Measurements from ENCODE around the gene C10orf71.

Gene C10orf71

DNA sequence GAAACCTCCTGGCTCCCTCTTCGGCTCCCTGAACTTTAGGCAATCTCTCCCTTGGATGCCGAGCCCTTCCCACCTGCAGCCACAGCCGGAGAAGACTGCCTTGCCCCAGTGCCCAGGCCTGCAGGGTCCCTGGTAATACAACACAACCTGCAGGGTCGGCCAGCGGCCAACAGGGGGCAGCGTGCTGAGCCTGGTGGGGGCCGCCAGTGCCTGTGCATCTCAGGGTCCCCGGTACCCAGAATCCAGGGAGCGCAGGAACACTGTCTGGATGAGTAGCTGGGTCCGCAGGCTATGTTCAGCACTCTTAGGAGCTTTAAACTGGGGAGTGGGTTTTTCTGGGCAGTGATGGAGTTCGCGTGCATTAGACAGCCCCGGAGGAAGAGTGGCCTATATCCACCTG, 17.5 kb upstream of the C10orf71 start:
- TF ChIP-seq ZC3H10 (CRISPR knock-in tag; IDR thresholded peaks at IDR 0.05) (no peak), BACH2 (CRISPR knock-in tag; IDR thresholded peaks at IDR 0.05; ENCODE audit: borderline replicate concordance) (no peak)
- ATAC-seq = no peak

DNA sequence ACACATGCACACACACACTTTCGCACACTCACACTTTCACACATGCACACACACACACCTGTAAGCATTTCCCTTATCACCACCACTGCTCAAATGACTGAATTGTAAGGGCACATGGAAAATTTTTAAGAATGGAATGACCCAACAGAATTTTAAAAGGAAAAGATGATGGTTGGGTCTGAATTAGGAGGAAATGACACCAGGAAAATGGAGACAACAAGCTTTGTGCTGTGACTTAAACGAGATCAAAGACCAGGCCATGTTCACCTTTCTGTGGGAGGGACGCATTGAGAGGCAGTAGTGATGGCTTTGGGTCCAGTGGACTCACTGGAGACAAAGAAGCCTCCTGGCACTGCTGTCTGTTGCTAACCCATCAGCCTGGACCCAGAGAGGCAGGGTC, 16.7 kb upstream of the C10orf71 start:
- no peak for TF ChIP-seq ZFP30 (CRISPR knock-in tag; IDR thresholded peaks at IDR 0.05)
- TF ChIP-seq, protein P1, sequence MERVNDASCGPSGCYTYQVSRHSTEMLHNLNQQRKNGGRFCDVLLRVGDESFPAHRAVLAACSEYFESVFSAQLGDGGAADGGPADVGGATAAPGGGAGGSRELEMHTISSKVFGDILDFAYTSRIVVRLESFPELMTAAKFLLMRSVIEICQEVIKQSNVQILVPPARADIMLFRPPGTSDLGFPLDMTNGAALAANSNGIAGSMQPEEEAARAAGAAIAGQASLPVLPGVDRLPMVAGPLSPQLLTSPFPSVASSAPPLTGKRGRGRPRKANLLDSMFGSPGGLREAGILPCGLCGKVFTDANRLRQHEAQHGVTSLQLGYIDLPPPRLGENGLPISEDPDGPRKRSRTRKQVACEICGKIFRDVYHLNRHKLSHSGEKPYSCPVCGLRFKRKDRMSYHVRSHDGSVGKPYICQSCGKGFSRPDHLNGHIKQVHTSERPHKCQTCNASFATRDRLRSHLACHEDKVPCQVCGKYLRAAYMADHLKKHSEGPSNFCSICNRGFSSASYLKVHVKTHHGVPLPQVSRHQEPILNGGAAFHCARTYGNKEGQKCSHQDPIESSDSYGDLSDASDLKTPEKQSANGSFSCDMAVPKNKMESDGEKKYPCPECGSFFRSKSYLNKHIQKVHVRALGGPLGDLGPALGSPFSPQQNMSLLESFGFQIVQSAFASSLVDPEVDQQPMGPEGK (CRISPR knock-in tag; IDR thresholded peaks at IDR 0.05; ENCODE audit: borderline replicate concordance) = no peak
- TF ChIP-seq, protein P2, sequence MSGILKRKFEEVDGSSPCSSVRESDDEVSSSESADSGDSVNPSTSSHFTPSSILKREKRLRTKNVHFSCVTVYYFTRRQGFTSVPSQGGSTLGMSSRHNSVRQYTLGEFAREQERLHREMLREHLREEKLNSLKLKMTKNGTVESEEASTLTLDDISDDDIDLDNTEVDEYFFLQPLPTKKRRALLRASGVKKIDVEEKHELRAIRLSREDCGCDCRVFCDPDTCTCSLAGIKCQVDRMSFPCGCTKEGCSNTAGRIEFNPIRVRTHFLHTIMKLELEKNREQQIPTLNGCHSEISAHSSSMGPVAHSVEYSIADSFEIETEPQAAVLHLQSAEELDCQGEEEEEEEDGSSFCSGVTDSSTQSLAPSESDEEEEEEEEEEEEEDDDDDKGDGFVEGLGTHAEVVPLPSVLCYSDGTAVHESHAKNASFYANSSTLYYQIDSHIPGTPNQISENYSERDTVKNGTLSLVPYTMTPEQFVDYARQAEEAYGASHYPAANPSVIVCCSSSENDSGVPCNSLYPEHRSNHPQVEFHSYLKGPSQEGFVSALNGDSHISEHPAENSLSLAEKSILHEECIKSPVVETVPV (CRISPR knock-in tag; IDR thresholded peaks at IDR 0.05) = no peak
- no peak for TF ChIP-seq ZNF565 (CRISPR knock-in tag; conservative IDR thresholded peaks at IDR 0.05; ENCODE audit: low read depth)
- no peak for TF ChIP-seq TOX (CRISPR knock-in tag; IDR thresholded peaks at IDR 0.05; ENCODE audit: borderline replicate concordance)
- TF ChIP-seq ZNF8 (CRISPR knock-in tag; IDR thresholded peaks at IDR 0.05) = no peak
- no peak for ATAC-seq

DNA sequence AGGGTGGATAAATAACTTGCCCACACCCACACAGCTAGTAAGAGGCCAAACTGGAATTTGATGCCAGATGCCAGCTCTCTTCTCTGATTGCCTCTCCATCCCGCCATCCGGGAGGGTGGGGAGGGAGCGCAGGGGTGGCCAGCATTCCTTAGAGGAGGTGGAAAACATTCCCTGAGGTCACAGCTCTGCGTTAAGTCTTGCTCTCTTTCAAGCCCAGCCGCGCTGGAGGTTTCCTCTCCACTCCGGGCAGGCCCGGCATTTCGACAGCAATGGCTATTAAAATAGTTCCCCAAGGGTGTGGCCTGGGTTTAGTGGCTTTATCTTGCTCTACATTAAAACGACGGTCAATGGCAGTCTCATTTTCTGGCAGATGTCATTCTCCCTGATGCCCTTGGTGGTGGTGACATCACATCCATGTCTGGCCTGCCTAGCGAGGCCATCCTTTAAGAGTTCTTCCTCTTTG, 16.1 kb upstream of the C10orf71 start:
- no peak for TF ChIP-seq ZFP3 (CRISPR knock-in tag; IDR thresholded peaks at IDR 0.05)
- no peak for TF ChIP-seq ZNF565 (CRISPR knock-in tag; conservative IDR thresholded peaks at IDR 0.05; ENCODE audit: low read depth)
- no peak for TF ChIP-seq TOX (CRISPR knock-in tag; IDR thresholded peaks at IDR 0.05; ENCODE audit: borderline replicate concordance)
- TF ChIP-seq SNAI2 (CRISPR knock-in tag; IDR thresholded peaks at IDR 0.05) = no peak
- TF ChIP-seq ISL1 (CRISPR knock-in tag; IDR thresholded peaks at IDR 0.05) = no peak
- TF ChIP-seq BACH2 (CRISPR knock-in tag; IDR thresholded peaks at IDR 0.05; ENCODE audit: borderline replicate concordance) = no peak
- no peak for ATAC-seq

DNA sequence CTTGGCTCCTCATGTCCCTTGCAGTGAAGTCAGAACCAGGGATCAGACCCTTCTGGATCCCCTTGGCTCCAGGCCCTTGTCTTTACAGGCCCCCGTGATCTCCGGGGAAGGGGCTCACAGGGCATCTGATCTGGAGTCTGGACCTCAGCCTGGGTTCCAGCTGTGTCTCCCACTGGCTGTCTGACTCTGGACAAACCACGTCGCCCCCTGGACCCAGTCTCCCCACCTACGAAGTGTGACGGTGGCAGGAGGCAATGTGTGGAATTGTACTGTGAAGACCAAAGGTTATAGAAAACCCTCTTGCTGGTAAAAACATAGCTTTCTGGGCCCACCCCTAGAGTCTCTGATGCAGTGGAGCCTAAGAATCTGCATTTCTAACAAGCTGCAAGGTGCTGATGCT, 15.5 kb upstream of the C10orf71 start:
- TF ChIP-seq OSR1 (CRISPR knock-in tag; IDR thresholded peaks at IDR 0.05) (no peak), ZFP3 (CRISPR knock-in tag; IDR thresholded peaks at IDR 0.05) (no peak), ZNF70 (CRISPR knock-in tag; IDR thresholded peaks at IDR 0.05) (no peak), TOX (CRISPR knock-in tag; IDR thresholded peaks at IDR 0.05; ENCODE audit: borderline replicate concordance) (no peak), TCF4 (CRISPR knock-in tag; IDR thresholded peaks at IDR 0.05; ENCODE audit: borderline replicate concordance) (no peak), ZFP30 (CRISPR knock-in tag; IDR thresholded peaks at IDR 0.05) (no peak), BACH2 (CRISPR knock-in tag; IDR thresholded peaks at IDR 0.05; ENCODE audit: borderline replicate concordance) (no peak), GLIS3 (CRISPR knock-in tag; IDR thresholded peaks at IDR 0.05) (no peak), PPARA (CRISPR knock-in tag; IDR thresholded peaks at IDR 0.05; ENCODE audit: borderline replicate concordance) (no peak), ZNF565 (CRISPR knock-in tag; conservative IDR thresholded peaks at IDR 0.05; ENCODE audit: low read depth) (no peak), SNAI2 (CRISPR knock-in tag; IDR thresholded peaks at IDR 0.05) (no peak), CSDC2 (CRISPR knock-in tag; IDR thresholded peaks at IDR 0.05) (no peak), RARB (CRISPR knock-in tag; IDR thresholded peaks at IDR 0.05) (no peak)
- TF ChIP-seq, protein P2 (CRISPR knock-in tag; IDR thresholded peaks at IDR 0.05) = no peak
- TF ChIP-seq, protein P1 (CRISPR knock-in tag; IDR thresholded peaks at IDR 0.05; ENCODE audit: borderline replicate concordance) = no peak
- TF ChIP-seq, protein P3, sequence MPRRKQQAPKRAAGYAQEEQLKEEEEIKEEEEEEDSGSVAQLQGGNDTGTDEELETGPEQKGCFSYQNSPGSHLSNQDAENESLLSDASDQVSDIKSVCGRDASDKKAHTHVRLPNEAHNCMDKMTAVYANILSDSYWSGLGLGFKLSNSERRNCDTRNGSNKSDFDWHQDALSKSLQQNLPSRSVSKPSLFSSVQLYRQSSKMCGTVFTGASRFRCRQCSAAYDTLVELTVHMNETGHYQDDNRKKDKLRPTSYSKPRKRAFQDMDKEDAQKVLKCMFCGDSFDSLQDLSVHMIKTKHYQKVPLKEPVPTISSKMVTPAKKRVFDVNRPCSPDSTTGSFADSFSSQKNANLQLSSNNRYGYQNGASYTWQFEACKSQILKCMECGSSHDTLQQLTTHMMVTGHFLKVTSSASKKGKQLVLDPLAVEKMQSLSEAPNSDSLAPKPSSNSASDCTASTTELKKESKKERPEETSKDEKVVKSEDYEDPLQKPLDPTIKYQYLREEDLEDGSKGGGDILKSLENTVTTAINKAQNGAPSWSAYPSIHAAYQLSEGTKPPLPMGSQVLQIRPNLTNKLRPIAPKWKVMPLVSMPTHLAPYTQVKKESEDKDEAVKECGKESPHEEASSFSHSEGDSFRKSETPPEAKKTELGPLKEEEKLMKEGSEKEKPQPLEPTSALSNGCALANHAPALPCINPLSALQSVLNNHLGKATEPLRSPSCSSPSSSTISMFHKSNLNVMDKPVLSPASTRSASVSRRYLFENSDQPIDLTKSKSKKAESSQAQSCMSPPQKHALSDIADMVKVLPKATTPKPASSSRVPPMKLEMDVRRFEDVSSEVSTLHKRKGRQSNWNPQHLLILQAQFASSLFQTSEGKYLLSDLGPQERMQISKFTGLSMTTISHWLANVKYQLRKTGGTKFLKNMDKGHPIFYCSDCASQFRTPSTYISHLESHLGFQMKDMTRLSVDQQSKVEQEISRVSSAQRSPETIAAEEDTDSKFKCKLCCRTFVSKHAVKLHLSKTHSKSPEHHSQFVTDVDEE (CRISPR knock-in tag; IDR thresholded peaks at IDR 0.05) = no peak
- TF ChIP-seq, protein P4, sequence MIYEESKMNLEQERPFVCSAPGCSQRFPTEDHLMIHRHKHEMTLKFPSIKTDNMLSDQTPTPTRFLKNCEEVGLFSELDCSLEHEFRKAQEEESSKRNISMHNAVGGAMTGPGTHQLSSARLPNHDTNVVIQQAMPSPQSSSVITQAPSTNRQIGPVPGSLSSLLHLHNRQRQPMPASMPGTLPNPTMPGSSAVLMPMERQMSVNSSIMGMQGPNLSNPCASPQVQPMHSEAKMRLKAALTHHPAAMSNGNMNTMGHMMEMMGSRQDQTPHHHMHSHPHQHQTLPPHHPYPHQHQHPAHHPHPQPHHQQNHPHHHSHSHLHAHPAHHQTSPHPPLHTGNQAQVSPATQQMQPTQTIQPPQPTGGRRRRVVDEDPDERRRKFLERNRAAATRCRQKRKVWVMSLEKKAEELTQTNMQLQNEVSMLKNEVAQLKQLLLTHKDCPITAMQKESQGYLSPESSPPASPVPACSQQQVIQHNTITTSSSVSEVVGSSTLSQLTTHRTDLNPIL (CRISPR knock-in tag; IDR thresholded peaks at IDR 0.05; ENCODE audit: low read depth) = no peak
- TF ChIP-seq, protein P5, sequence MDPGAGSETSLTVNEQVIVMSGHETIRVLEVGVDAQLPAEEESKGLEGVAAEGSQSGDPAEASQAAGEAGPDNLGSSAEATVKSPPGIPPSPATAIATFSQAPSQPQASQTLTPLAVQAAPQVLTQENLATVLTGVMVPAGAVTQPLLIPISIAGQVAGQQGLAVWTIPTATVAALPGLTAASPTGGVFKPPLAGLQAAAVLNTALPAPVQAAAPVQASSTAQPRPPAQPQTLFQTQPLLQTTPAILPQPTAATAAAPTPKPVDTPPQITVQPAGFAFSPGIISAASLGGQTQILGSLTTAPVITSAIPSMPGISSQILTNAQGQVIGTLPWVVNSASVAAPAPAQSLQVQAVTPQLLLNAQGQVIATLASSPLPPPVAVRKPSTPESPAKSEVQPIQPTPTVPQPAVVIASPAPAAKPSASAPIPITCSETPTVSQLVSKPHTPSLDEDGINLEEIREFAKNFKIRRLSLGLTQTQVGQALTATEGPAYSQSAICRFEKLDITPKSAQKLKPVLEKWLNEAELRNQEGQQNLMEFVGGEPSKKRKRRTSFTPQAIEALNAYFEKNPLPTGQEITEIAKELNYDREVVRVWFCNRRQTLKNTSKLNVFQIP (CRISPR knock-in tag; IDR thresholded peaks at IDR 0.05; ENCODE audit: borderline replicate concordance, low read depth) = no peak
- no peak for ATAC-seq

All from SK-N-SH treated with all-trans-retinoic acid at 6 μM for 48 hours (cell line).